ENCODE results near the gene NLRC5. TPM values are rescaled to one million over a fixed set of nuclear protein-coding genes. Genes with fewer than 3 reads are reported as not detected.

The NLRC5 gene
- total and polyA plus RNA-seq, 2 donors (not counting 3 experiments of a cell fraction or from before 2014, with no cell fraction given) = 7.4 to 26.3 TPM

GRCh38 chr16:57000271-57001025, 11.1 kb downstream of the NLRC5 start:
- Histone ChIP-seq H2AFZ (ENCODE audit: low read depth, low read length) (peak overlapping the region; percentile 1), H3K27me3 (ENCODE audit: control insufficient read depth in 2 of 2, insufficient read depth in 2 of 2, low read length in 2 of 2) (no peaks in the 10 kb centered on the region), H3K79me2 (ENCODE audit: control insufficient read depth, insufficient read depth, low read length) (no peaks in the 10 kb centered on the region), H3K9me3 (replicated peaks; ENCODE audit: control insufficient read depth, insufficient read depth, low read length) (no peaks in the 10 kb centered on the region), H3K4me2 (ENCODE audit: insufficient read depth, low read length) (no peak overlapping the region), H3K36me3 (ENCODE audit: control insufficient read depth in 2 of 2, extremely low read depth in 1 of 2, insufficient read depth in 2 of 2, low read length in 2 of 2) (no peaks in the 10 kb centered on the region), H3K4me3 (replicated peaks in 1 of 3; ENCODE audit: insufficient read depth in 1 of 3, low read depth in 1 of 3, low read length in 3 of 3) (no peak overlapping the region), H3K27ac (ENCODE audit: insufficient read depth, low read depth, low read length) (peak overlapping the region; percentile 85), H3K4me1 (ENCODE audit: control insufficient read depth, extremely low read depth, insufficient read depth, low read length) (peaks cover 14% of the 10 kb centered on the region), H3K9me1 (replicated peaks; ENCODE audit: control insufficient read depth, extremely low read depth, insufficient read depth, low read length) (no peaks in the 10 kb centered on the region), H3K9ac (replicated peaks; ENCODE audit: extremely low read depth, insufficient read depth, low read length) (peak overlapping the region; percentile 41), H4K20me1 (replicated peaks; ENCODE audit: control insufficient read depth, extremely low read depth, insufficient read depth, low read length) (no peaks in the 10 kb centered on the region)
- intact Hi-C loops (cut with micrococcal nuclease) = no loop called here
- POLR2A ChIA-PET = interaction anchor here (1.1 kb wide), 1 partner anchor 11 kb away, joined by 5 read pairs; the partner anchor contains the start of gene NLRC5
- TSS peak; percentile 96 for BruUV-seq (replicated peaks)
- CTCF ChIA-PET = interaction anchor here (1.0 to 1.2 kb wide), 2 partner anchors 10 to 37 kb away, joined by 4 to 7 read pairs; no protein-coding TSS in a partner anchor
- dilution Hi-C loops (cut with MboI; ENCODE audit: extremely low pct_ligation_motif_present, low sequenced_read_pairs) = no loop called here
- DNase-seq (ENCODE audit: low read depth, low spot score) (peak; percentile 60), FAIRE-seq (peak; percentile 99)
- no peak for TF ChIP-seq JUN (IDR thresholded peaks at IDR 0.05; ENCODE audit: borderline replicate concordance, insufficient read depth, insufficient read length, low read depth)
- no peak for TF ChIP-seq MAX (IDR thresholded peaks at IDR 0.05; ENCODE audit: insufficient read depth, insufficient read length)
- peak; percentile 92 for TF ChIP-seq FOS (IDR thresholded peaks at IDR 0.05; ENCODE audit: borderline replicate concordance, insufficient read depth, low read length)
- TF ChIP-seq CTCF (IDR thresholded peaks at IDR 0.05; ENCODE audit: extremely low read depth in 1 of 2, insufficient read depth in 1 of 2, low read depth in 1 of 2, low read length in 2 of 2) = no peak
- peak; percentile 68 for TF ChIP-seq POLR2AphosphoS5 (IDR thresholded peaks at IDR 0.05; ENCODE audit: insufficient read depth, low read depth, low read length)
- peak; percentile 39 for TF ChIP-seq POLR2A (IDR thresholded peaks at IDR 0.05; ENCODE audit: low read depth, low read length)
- TF ChIP-seq GATA2 (IDR thresholded peaks at IDR 0.05; ENCODE audit: insufficient read depth, insufficient read length, low read depth, low read length) = peak; percentile 15
- TF ChIP-seq EZH2 (IDR thresholded peaks at IDR 0.05; ENCODE audit: borderline replicate concordance, low read depth, low read length, severe bottlenecking) = no peak
- TF ChIP-seq MYC (IDR thresholded peaks at IDR 0.05; ENCODE audit: low read depth, low read length) = no peak

All from endothelial cell of umbilical vein (primary cell).